Lower lobe of right lung (tissue), 2 donors: ENCODE measurements around the gene RPRD1A. TPM values are rescaled to one million over a fixed set of nuclear protein-coding genes. Genes with fewer than 3 reads are reported as not detected.
"Not testable (repeated sequence)": the region's sequence is repeated elsewhere in the genome, so short reads cannot be mapped to it uniquely, and the experiment has no call there.

Source experiments
- ATAC-seq, 2 donors: fragments of 200-7000 bp; cut with Tn5 transposase; one replicate each; pipeline ENCODE4 v1.9.1; 2020 to 2022; ENCODE audit warnings: mild to moderate bottlenecking in 2 of 2, moderate library complexity in 2 of 2
- DNase-seq: peaks from one replicate; pipeline ENCODE4 v3.0.0-alpha.2; 2020
- H3K27ac ChIP-seq: fragments of 200-600 bp; one replicate; pipeline ENCODE4 v1.8.0; 2022
- H3K27me3 ChIP-seq: fragments of 200-600 bp; one replicate; pipeline ENCODE4 v1.8.0; 2022; ENCODE audit warnings: low read depth
- H3K36me3 ChIP-seq: fragments of 200-600 bp; one replicate; pipeline ENCODE4 v1.8.0; 2022; ENCODE audit warnings: mild to moderate bottlenecking
- H3K4me1 ChIP-seq: fragments of 200-600 bp; one replicate; pipeline ENCODE4 v1.8.0; 2022
- H3K4me3 ChIP-seq: fragments of 200-600 bp; one replicate; pipeline ENCODE4 v1.8.0; 2022; ENCODE audit warnings: mild to moderate bottlenecking
- H3K9me3 ChIP-seq: fragments of 200-600 bp; one replicate; pipeline ENCODE4 v1.8.0; 2022
- CTCF ChIP-seq: fragments of 200-600 bp; IDR thresholded peaks from one replicate; pipeline ENCODE4 v1.8.0; 2022; ENCODE audit warnings: antibody characterized with exemption, mild to moderate bottlenecking
- intact Hi-C: fragments of 100-400 bp; cut with DNase I; formaldehyde crosslinking; loops from one replicate; pipeline ENCODE4 v1.11.0; 2022
- long read RNA-seq: library from polyadenylated mRNA; unstranded; transcript quantifications from one replicate; pipeline ENCODE4 v2.0.0, GENCODE V29; 2021
- total RNA-seq: library from RNA; stranded (reverse); fragmentation: NEBNext Ultra II Directional; extraction: Animal tissue kit (Norgen Biotek cat#: 25700); gene quantifications from one replicate; pipeline ENCODE4 v1.2.1, GENCODE V29; 2021
- donor health status: DM: no; HTN: yes; CAD: no; lungs with severe emphysema.

RPRD1A gene, protein sequence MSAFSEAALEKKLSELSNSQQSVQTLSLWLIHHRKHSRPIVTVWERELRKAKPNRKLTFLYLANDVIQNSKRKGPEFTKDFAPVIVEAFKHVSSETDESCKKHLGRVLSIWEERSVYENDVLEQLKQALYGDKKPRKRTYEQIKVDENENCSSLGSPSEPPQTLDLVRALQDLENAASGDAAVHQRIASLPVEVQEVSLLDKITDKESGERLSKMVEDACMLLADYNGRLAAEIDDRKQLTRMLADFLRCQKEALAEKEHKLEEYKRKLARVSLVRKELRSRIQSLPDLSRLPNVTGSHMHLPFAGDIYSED
- total RNA-seq, result 39.1 TPM
- long read RNA-seq, full-length matches to known transcripts, result 25 of 47 reads
- long read RNA-seq, partial matches to known transcripts, result 12 of 47 reads
- long read RNA-seq, other reads (novel, unspliced or antisense), result 10 of 47 reads

- Histone ChIP-seq H3K27me3 (peaks cover 5% of the 10 kb centered on the region), H3K36me3 (no peaks in the 10 kb centered on the region), H3K27ac (peak within 1 kb of the TSS; percentile 93), H3K9me3 (no peaks in the 10 kb centered on the region), H3K4me1 (peaks cover 20% of the 10 kb centered on the region), H3K4me3 (peak within 1 kb of the TSS; percentile 94)
- DNase-seq (peak; percentile 99), ATAC-seq (peak; percentile 98 to 99)
- TF ChIP-seq CTCF, result no peak
- intact Hi-C loops, result no loop called here
These were observed at the start of gene RPRD1A for GRCh38 chr18:36067055-36067957. Gene RPRD1A, minus strand, starts transcription at chr18:36067559. Its CDS starts 155 bp downstream, at chr18:36067404.

DNA sequence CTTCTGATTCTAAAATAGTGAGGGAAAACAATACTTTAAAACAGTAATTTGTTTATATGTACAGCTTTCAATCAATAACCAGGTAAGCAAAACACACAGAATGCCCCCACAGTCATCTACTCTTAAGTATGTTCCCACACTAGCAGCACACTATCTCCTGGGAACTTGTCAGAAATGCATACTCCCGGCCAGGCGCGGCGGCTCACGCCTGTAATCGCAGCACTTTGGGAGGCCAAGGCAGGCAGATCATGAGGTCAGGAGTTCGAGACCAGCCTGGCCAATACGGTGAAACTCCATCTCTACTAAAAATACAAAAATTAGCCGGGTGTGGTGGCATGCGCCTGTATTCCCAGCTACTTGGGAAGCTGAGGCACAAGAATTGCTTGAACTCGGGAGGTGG, 49.4 kb upstream of the RPRD1A start:
- H3K4me3 ChIP-seq, DNase-seq, H3K9me3 ChIP-seq, ATAC-seq, H3K27ac ChIP-seq, H3K27me3 ChIP-seq, intact Hi-C loops, H3K4me1 ChIP-seq: not testable (repeated sequence)
- H3K36me3 ChIP-seq, result peaks cover 80% of the 10 kb centered on the region

DNA sequence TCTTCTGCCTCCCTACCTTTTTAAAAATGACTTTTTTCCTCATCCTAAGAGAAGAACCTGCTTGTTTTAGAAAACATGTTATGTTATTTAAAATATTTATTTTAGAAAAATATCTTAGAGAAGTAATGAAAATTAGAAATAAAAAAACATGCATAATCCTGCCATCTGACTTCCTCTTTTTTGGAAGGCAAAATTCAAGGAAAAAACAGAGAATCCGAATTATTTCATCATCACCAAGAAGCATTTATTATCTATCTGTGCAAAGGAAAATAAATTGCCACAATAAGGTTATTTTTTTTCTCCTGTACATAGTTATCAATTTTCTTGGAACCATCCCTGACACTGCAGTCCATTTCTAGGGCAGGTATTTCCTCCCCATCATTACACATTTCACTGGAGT, 47.4 kb upstream of the RPRD1A start:
- Histone ChIP-seq H3K4me3 (no peak overlapping the region), H3K4me1 (no peaks in the 10 kb centered on the region), H3K36me3 (peaks cover 80% of the 10 kb centered on the region), H3K9me3 (no peaks in the 10 kb centered on the region), H3K27ac (no peak overlapping the region), H3K27me3 (no peaks in the 10 kb centered on the region)
- DNase-seq, result no peak
- intact Hi-C loops, result no loop called here
- TF ChIP-seq CTCF, result no peak
- ATAC-seq, result no peak

- ATAC-seq, result no peak
These were observed 46.9 kb upstream of the RPRD1A start for GRCh38 chr18:36114251-36114650.

GRCh38 chr18:36112302-36112701, 44.9 kb upstream of the RPRD1A start:
- no peak for TF ChIP-seq CTCF
- ATAC-seq, result no peak
- Histone ChIP-seq H3K4me3 (no peak overlapping the region), H3K9me3 (no peaks in the 10 kb centered on the region), H3K27me3 (no peaks in the 10 kb centered on the region), H3K36me3 (peaks cover 79% of the 10 kb centered on the region), H3K4me1 (no peaks in the 10 kb centered on the region), H3K27ac (no peak overlapping the region)
- no peak for DNase-seq
- intact Hi-C loops, result no loop called here

More at GRCh38 chr18:36114251-36114650, 46.9 kb upstream of the RPRD1A start:
- Histone ChIP-seq H3K27ac (no peak overlapping the region), H3K4me3 (no peak overlapping the region), H3K9me3 (no peaks in the 10 kb centered on the region), H3K27me3 (no peaks in the 10 kb centered on the region), H3K36me3 (peaks cover 80% of the 10 kb centered on the region), H3K4me1 (no peaks in the 10 kb centered on the region)
- intact Hi-C loops, result no loop called here
- no peak for TF ChIP-seq CTCF
- DNase-seq, result no peak
